NCI-H2196 (cell line): ENCODE measurements around the gene NR2E3.
"Not testable (repeated sequence)": the region's sequence is repeated elsewhere in the genome, so short reads cannot be mapped to it uniquely, and the experiment has no call there.

Experiments used
- DNase-seq: peaks from one replicate; lab custom pipeline; 2025; ENCODE audit not compliant: unreplicated experiment; lab: John Stamatoyannopoulos, UW

The NR2E3 gene

GRCh38 chr15:71813723-71814470 is 3.5 kb downstream of the NR2E3 start:
- DNase-seq, result no peak

- no peak for DNase-seq
Measured at GRCh38 chr15:71815301-71815700, 4.9 kb downstream of the NR2E3 start.

GRCh38 chr15:71817351-71817750 is 7.0 kb downstream of the NR2E3 start:
- DNase-seq, result no peak

- DNase-seq, result no peak
Measured at GRCh38 chr15:71820127-71820526, 9.8 kb downstream of the NR2E3 start.

GRCh38 chr15:71821547-71822129 is 11.3 kb downstream of the NR2E3 start:
- DNase-seq, result no peak

GRCh38 chr15:71822890-71823630 is 12.7 kb downstream of the NR2E3 start:
- no peak for DNase-seq

- DNase-seq, result no peak
Measured at GRCh38 chr15:71823801-71824200, 13.4 kb downstream of the NR2E3 start.

- no peak for DNase-seq
Measured at GRCh38 chr15:71825021-71825730, 14.8 kb downstream of the NR2E3 start.

- no peak for DNase-seq
Measured at GRCh38 chr15:71826196-71826595, 15.8 kb downstream of the NR2E3 start.

- DNase-seq, result no peak
Measured at GRCh38 chr15:71830981-71831380, 20.6 kb downstream of the NR2E3 start.

GRCh38 chr15:71841563-71841962 is 31.2 kb downstream of the NR2E3 start:
- no peak for DNase-seq

GRCh38 chr15:71844916-71845315 is 34.6 kb downstream of the NR2E3 start:
- DNase-seq, result no peak

GRCh38 chr15:71853543-71853942 is 43.2 kb downstream of the NR2E3 start:
- no peak for DNase-seq

GRCh38 chr15:71858232-71858631 is 47.9 kb downstream of the NR2E3 start:
- not testable (repeated sequence) for DNase-seq
